Measurements from ENCODE around the gene RRBP1.

DNA sequence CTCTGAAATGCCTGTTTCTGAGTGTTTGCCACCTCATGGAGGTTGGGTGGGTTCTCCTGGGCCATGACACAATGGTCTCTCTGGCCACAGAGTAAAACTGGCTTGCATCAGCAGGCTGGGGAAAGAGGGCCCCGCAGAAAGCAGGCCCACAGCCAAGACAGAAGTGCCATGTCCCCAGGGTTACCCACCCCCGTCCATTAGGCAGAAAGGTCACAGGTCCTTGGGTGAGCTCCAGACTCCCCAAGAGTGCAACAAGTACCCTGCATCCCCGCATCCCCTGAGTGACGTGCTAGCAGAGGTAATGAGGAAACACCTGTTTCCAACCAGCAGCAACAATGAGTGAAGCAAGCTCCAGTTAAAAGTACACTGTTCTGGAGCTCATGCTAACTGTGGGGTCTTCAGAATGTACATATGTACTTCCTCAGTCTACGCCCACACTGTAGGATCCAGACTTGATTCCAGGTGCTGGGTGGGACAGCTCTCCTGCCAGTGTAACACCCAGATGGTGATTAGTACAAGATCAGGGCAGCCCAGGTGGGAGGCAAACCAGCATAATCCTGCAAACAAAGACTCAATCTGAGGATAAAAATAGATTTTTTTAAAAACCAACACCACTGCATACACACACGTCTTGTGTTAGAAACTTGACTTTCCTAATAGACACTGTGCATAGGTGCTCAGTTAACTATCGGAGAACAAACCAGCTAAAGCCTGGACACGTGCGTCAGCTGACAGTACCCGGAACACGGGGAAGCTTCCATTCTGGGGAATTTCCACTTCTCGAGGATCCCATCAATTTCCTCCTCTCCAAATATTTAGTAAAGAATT is 31.5 kb downstream of the RRBP1 start:
- TF ChIP-seq, protein P1, sequence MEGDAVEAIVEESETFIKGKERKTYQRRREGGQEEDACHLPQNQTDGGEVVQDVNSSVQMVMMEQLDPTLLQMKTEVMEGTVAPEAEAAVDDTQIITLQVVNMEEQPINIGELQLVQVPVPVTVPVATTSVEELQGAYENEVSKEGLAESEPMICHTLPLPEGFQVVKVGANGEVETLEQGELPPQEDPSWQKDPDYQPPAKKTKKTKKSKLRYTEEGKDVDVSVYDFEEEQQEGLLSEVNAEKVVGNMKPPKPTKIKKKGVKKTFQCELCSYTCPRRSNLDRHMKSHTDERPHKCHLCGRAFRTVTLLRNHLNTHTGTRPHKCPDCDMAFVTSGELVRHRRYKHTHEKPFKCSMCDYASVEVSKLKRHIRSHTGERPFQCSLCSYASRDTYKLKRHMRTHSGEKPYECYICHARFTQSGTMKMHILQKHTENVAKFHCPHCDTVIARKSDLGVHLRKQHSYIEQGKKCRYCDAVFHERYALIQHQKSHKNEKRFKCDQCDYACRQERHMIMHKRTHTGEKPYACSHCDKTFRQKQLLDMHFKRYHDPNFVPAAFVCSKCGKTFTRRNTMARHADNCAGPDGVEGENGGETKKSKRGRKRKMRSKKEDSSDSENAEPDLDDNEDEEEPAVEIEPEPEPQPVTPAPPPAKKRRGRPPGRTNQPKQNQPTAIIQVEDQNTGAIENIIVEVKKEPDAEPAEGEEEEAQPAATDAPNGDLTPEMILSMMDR (conservative IDR thresholded peaks at IDR 0.05; ENCODE audit: low read depth, low read length): no peak
- no peak for TF ChIP-seq EZH2 (IDR thresholded peaks at IDR 0.05; ENCODE audit: borderline replicate concordance, low read depth, low read length, poor library complexity, severe bottlenecking)
